K562 (cell line): ENCODE measurements around the gene CYP17A1. TPM values are rescaled to one million over a fixed set of nuclear protein-coding genes. Genes with fewer than 3 reads are reported as not detected.

Experiments used
- ATF7 ChIP-seq: fragments of 450-650 bp; IDR thresholded peaks from 2 replicates; pipeline ENCODE4 v1.7.1; 2014; ENCODE audit warnings: mild to moderate bottlenecking, moderate library complexity
- BHLHE40 ChIP-seq: IDR thresholded peaks from 2 replicates; pipeline ENCODE4 v1.6.1; 2011; ENCODE audit warnings: low read length, improper control_type of control experiment
- C11orf30 ChIP-seq: fragments of 450-650 bp; IDR thresholded peaks from 2 replicates; pipeline ENCODE4 v1.6.1; 2016; ENCODE audit warnings: low read depth, mild to moderate bottlenecking
- EZH2 ChIP-seq: IDR thresholded peaks from 2 replicates; pipeline ENCODE4 v1.6.1; 2012; ENCODE audit warnings: low read depth, mild to moderate bottlenecking, inconsistent platforms, low read length, borderline replicate concordance
- LEF1 ChIP-seq: fragments of 450-650 bp; IDR thresholded peaks from 2 replicates; pipeline ENCODE4 v1.6.1; 2016; ENCODE audit warnings: mild to moderate bottlenecking
- NR2C1 ChIP-seq, 2 experiments: fragments of 450-650 bp; IDR thresholded peaks; 2 replicates each; pipeline ENCODE4 v1.6.1; 2017; ENCODE audit warnings: mild to moderate bottlenecking in 2 of 2, antibody characterized with exemption in 1 of 2, inconsistent platforms in 1 of 2, missing compliant biosample characterization in 1 of 2, missing genetic modification characterization in 1 of 2
- NR2C2 ChIP-seq, 2 experiments: fragments of 200-800 bp in 1 of 2; sonication (Bioruptor generic) in 1 of 2; sonication (generic) in 1 of 2; formaldehyde crosslinking in 1 of 2; IDR thresholded peaks; 2 replicates each; pipeline versions ENCODE4 v1.6.1 to v1.8.0; 2016 to 2022; ENCODE audit warnings: mild to moderate bottlenecking in 1 of 2, missing compliant biosample characterization in 1 of 2, missing genetic modification characterization in 1 of 2, missing genetic modification reagents in 1 of 2
- SMARCE1 ChIP-seq: fragments of 450-650 bp; IDR thresholded peaks from 2 replicates; pipeline ENCODE4 v1.7.1; 2016; ENCODE audit warnings: mild to moderate bottlenecking
- ZBTB7A ChIP-seq: IDR thresholded peaks from 2 replicates; pipeline ENCODE4 v1.6.1; 2011; ENCODE audit warnings: low read depth, mild to moderate bottlenecking, low read length, moderate library complexity, borderline replicate concordance; ENCODE audit not compliant: control insufficient read depth
- ZNF384 ChIP-seq: IDR thresholded peaks from 2 replicates; pipeline ENCODE4 v1.6.1; 2012; ENCODE audit warnings: low read depth, low read length, improper control_type of control experiment
- polyA plus RNA-seq, 8 experiments: library from polyadenylated mRNA; depleted of rRNA in 4 of 8; stranded (reverse) in 5 of 8; unstranded in 3 of 8; fragments of >200 nt; fragmentation: Nextera tagmentation in 2 of 8; fragmentation: Illumina TruSeq in 1 of 8; extraction: Ambion mirVana in 2 of 8; extraction: Trizol in 1 of 8; gene quantifications; 2 replicates each; pipeline versions ENCODE4 v1.2.1 to v1.2.3, GENCODE V29; 2011 to 2014; ENCODE audit warnings: inconsistent platforms in 1 of 8, missing spikeins in 1 of 8
- total RNA-seq, 7 experiments: library from RNA; depleted of rRNA in 6 of 7; stranded (reverse); fragments of >200 nt in 6 of 7; fragmentation: Illumina TruSeq in 2 of 7; extraction: Trizol in 2 of 7; gene quantifications; 2 replicates each; pipeline versions ENCODE4 v1.2.1 to v1.2.3, GENCODE V29; 2011 to 2021; ENCODE audit warnings: low replicate concordance in 1 of 7
- TF ChIP-seq, protein P1 (sequence below), 2 experiments: fragments of 450-650 bp in 1 of 2; sonication (generic) in 1 of 2; formaldehyde crosslinking in 1 of 2; IDR thresholded peaks; 2 replicates each; pipeline versions ENCODE4 v1.7.1 to v1.9.0; 2016 to 2022; ENCODE audit warnings: inconsistent platforms in 1 of 2, mild to moderate bottlenecking in 1 of 2, missing genetic modification reagents in 1 of 2
- TF ChIP-seq, protein P2 (sequence below): sonication (generic); formaldehyde crosslinking; IDR thresholded peaks from 2 replicates; pipeline ENCODE4 v1.8.1; 2023; ENCODE audit warnings: mild to moderate bottlenecking, missing genetic modification reagents
- TF ChIP-seq, protein P3 (sequence below): fragments of 200-800 bp; sonication (Bioruptor generic); IDR thresholded peaks from 2 replicates; pipeline ENCODE4 v1.6.1; 2017; ENCODE audit warnings: missing genetic modification characterization, missing compliant biosample characterization
- TF ChIP-seq, protein P4 (sequence below): fragments of 450-650 bp; IDR thresholded peaks from one replicate; pipeline ENCODE4 v1.6.1; 2018; ENCODE audit warnings: mild to moderate bottlenecking, moderate library complexity; ENCODE audit not compliant: partially characterized antibody

The CYP17A1 gene
- total and polyA plus RNA-seq, 9 of the 15 experiments (the other 6 are each of a cell fraction or from before 2014, with no cell fraction given), result 2.3 TPM; not detected in 8

DNA sequence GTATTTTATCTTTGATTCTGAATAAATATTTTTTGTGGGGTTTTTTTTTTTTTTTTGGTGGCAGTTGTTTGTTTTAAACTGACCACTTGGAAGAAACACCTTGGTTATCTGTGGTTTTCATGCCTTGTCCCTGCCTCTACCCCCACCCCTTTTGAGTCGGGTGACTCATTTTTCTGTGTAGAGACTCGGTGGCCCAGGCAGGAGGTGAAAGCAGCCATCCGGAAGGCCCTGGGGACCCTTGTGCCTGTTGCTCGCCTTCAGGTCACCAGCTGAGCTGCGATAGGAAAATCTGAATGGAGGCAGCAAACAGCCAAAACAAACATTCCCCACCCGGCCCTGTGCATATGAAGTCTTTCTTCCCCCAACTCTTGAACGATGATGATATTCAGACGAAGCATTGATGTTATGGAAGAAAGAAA is 22.8 kb downstream of the CYP17A1 start (continued):
- TF ChIP-seq, protein P1, sequence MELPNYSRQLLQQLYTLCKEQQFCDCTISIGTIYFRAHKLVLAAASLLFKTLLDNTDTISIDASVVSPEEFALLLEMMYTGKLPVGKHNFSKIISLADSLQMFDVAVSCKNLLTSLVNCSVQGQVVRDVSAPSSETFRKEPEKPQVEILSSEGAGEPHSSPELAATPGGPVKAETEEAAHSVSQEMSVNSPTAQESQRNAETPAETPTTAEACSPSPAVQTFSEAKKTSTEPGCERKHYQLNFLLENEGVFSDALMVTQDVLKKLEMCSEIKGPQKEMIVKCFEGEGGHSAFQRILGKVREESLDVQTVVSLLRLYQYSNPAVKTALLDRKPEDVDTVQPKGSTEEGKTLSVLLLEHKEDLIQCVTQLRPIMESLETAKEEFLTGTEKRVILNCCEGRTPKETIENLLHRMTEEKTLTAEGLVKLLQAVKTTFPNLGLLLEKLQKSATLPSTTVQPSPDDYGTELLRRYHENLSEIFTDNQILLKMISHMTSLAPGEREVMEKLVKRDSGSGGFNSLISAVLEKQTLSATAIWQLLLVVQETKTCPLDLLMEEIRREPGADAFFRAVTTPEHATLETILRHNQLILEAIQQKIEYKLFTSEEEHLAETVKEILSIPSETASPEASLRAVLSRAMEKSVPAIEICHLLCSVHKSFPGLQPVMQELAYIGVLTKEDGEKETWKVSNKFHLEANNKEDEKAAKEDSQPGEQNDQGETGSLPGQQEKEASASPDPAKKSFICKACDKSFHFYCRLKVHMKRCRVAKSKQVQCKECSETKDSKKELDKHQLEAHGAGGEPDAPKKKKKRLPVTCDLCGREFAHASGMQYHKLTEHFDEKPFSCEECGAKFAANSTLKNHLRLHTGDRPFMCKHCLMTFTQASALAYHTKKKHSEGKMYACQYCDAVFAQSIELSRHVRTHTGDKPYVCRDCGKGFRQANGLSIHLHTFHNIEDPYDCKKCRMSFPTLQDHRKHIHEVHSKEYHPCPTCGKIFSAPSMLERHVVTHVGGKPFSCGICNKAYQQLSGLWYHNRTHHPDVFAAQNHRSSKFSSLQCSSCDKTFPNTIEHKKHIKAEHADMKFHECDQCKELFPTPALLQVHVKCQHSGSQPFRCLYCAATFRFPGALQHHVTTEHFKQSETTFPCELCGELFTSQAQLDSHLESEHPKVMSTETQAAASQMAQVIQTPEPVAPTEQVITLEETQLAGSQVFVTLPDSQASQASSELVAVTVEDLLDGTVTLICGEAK (IDR thresholded peaks at IDR 0.05), result peak; percentile 51
- TF ChIP-seq, protein P1 (CRISPR knock-in tag; IDR thresholded peaks at IDR 0.05), result no peak
- TF ChIP-seq, protein P2, sequence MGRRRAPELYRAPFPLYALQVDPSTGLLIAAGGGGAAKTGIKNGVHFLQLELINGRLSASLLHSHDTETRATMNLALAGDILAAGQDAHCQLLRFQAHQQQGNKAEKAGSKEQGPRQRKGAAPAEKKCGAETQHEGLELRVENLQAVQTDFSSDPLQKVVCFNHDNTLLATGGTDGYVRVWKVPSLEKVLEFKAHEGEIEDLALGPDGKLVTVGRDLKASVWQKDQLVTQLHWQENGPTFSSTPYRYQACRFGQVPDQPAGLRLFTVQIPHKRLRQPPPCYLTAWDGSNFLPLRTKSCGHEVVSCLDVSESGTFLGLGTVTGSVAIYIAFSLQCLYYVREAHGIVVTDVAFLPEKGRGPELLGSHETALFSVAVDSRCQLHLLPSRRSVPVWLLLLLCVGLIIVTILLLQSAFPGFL, result no peak
- TF ChIP-seq SMARCE1 (peak; percentile 75), ZBTB7A (peak; percentile 68; the same call in 1 of the 2 replicates), EZH2 (no peak), ZNF384 (peak; percentile 77; the same call in 1 of the 2 replicates), ATF7 (0 out of 2 replicates have a peak, but pooled peaks have one; percentile 12), NR2C1 (IDR thresholded peaks at IDR 0.05) (peak; percentile 45; the same call in 1 of the 2 replicates), NR2C1 (tag; IDR thresholded peaks at IDR 0.05) (0 out of 2 replicates have a peak, but pooled peaks have one; percentile 12), C11orf30 (no peak), LEF1 (0 out of 2 replicates have a peak, but pooled peaks have one; percentile 35), BHLHE40 (peak; percentile 41; the same call in 1 of the 2 replicates), NR2C2 (CRISPR knock-in tag; IDR thresholded peaks at IDR 0.05) (no peak), NR2C2 (tag; IDR thresholded peaks at IDR 0.05) (peak; percentile 53; the same call in 1 of the 2 replicates)
- TF ChIP-seq, protein P3, sequence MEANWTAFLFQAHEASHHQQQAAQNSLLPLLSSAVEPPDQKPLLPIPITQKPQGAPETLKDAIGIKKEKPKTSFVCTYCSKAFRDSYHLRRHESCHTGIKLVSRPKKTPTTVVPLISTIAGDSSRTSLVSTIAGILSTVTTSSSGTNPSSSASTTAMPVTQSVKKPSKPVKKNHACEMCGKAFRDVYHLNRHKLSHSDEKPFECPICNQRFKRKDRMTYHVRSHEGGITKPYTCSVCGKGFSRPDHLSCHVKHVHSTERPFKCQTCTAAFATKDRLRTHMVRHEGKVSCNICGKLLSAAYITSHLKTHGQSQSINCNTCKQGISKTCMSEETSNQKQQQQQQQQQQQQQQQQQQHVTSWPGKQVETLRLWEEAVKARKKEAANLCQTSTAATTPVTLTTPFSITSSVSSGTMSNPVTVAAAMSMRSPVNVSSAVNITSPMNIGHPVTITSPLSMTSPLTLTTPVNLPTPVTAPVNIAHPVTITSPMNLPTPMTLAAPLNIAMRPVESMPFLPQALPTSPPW, result peak; percentile 76
- TF ChIP-seq, protein P4, sequence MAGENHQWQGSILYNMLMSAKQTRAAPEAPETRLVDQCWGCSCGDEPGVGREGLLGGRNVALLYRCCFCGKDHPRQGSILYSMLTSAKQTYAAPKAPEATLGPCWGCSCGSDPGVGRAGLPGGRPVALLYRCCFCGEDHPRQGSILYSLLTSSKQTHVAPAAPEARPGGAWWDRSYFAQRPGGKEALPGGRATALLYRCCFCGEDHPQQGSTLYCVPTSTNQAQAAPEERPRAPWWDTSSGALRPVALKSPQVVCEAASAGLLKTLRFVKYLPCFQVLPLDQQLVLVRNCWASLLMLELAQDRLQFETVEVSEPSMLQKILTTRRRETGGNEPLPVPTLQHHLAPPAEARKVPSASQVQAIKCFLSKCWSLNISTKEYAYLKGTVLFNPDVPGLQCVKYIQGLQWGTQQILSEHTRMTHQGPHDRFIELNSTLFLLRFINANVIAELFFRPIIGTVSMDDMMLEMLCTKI, result no peak
